Esophagus squamous epithelium (tissue), 4 donors: Measurements from ENCODE around the gene ARHGAP9.

ENCODE experiments used
- POLR2A ChIP-seq, 4 donors: fragments of 450-650 bp; IDR thresholded peaks; one replicate each; pipeline ENCODE4 v1.6.1; 2017; ENCODE audit warnings: antibody characterized with exemption in 4 of 4, mild to moderate bottlenecking in 4 of 4, moderate library complexity in 3 of 4
- TF ChIP-seq, protein P1 (sequence below), 6 experiments: fragments of 450-650 bp in 4 of 6; fragments of 200-600 bp in 2 of 6; sonication (generic) in 2 of 6; IDR thresholded peaks; one replicate each; pipeline ENCODE4 v1.5.1; 2016 to 2019; ENCODE audit warnings: antibody characterized with exemption in 6 of 6, mild to moderate bottlenecking in 4 of 6, moderate library complexity in 4 of 6

- TF ChIP-seq, protein P1, sequence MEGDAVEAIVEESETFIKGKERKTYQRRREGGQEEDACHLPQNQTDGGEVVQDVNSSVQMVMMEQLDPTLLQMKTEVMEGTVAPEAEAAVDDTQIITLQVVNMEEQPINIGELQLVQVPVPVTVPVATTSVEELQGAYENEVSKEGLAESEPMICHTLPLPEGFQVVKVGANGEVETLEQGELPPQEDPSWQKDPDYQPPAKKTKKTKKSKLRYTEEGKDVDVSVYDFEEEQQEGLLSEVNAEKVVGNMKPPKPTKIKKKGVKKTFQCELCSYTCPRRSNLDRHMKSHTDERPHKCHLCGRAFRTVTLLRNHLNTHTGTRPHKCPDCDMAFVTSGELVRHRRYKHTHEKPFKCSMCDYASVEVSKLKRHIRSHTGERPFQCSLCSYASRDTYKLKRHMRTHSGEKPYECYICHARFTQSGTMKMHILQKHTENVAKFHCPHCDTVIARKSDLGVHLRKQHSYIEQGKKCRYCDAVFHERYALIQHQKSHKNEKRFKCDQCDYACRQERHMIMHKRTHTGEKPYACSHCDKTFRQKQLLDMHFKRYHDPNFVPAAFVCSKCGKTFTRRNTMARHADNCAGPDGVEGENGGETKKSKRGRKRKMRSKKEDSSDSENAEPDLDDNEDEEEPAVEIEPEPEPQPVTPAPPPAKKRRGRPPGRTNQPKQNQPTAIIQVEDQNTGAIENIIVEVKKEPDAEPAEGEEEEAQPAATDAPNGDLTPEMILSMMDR (IDR thresholded peaks at IDR 0.05), result no peak
- TF ChIP-seq POLR2A (IDR thresholded peaks at IDR 0.05), result no peak
These were observed 21.0 kb downstream of the ARHGAP9 start for GRCh38 chr12:57458665-57459054.
